ENCODE measurements around the gene COL4A3.

DNA sequence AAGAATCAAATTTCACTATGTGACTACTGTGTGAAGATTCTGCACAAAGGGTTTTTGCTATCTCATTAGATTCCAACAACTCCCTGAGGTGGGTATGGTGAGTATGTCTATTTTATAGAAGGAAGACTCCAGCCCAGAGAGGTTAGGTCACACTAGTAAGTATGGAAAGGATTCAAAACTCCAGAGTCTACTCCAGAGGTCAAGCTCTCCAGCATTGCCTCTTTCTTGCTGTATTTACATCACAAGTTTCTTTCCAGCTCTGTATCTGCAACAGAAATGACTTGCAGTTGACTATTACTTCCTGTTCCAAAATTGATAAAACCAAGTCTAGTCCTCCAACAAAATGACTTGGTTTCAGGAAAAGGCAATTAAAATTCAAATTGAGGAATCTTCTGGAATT lies 2.5 kb upstream of the COL4A3 start:
- TF ChIP-seq POLR2AphosphoS5 (IDR thresholded peaks at IDR 0.05; ENCODE audit: low read depth, low read length) (no peak), TAF1 (IDR thresholded peaks at IDR 0.05; ENCODE audit: borderline replicate concordance, insufficient read depth, low read length) (no peak), SIN3A (IDR thresholded peaks at IDR 0.05; ENCODE audit: borderline replicate concordance, insufficient read depth, low read length) (no peak)

Measured in PFSK-1 (cell line).